Effector memory CD8-positive, alpha-beta T cell (primary cell): Measurements from ENCODE around the gene GRK4.
A peak's percentile ranks its signal among the peaks of the same experiment; 100 is the strongest.
"Not testable (repeated sequence)": the region's sequence is repeated elsewhere in the genome, so short reads cannot be mapped to it uniquely, and the experiment has no call there.

Experiments
- ATAC-seq: fragments of 150-1000 bp; cut with Tn5 transposase; replicated peaks from 2 replicates; pipeline ENCODE4 v1.10.0; 2021; ENCODE audit warnings: mild to moderate bottlenecking, moderate library complexity
- DNase-seq, 3 experiments: peaks; one replicate each; pipeline ENCODE4 v3.0.0; 2021
- H3K27ac Mint-ChIP-seq, 2 donors: one replicate each; pipeline ENCODE4 v1.8.0; 2022; ENCODE audit warnings: mild to moderate bottlenecking in 2 of 2, mixed read lengths in 2 of 2, moderate library complexity in 2 of 2
- H3K27me3 Mint-ChIP-seq, 2 donors: one replicate each; pipeline ENCODE4 v1.8.0; 2022; ENCODE audit warnings: mixed read lengths in 2 of 2
- H3K36me3 Mint-ChIP-seq: one replicate; pipeline ENCODE4 v1.8.0; 2022; ENCODE audit warnings: mild to moderate bottlenecking, moderate library complexity, mixed read lengths; ENCODE audit not compliant: insufficient read depth
- H3K4me1 Mint-ChIP-seq, 2 donors: one replicate each; pipeline ENCODE4 v1.8.0; 2022; ENCODE audit warnings: low read depth in 2 of 2, mixed read lengths in 2 of 2
- H3K4me3 Mint-ChIP-seq, 2 donors: one replicate each; pipeline ENCODE4 v1.8.0; 2022; ENCODE audit warnings: mild to moderate bottlenecking in 2 of 2, mixed read lengths in 2 of 2, moderate library complexity in 2 of 2
- H3K9me3 Mint-ChIP-seq, 2 donors: one replicate each; pipeline ENCODE4 v1.8.0; 2022; ENCODE audit warnings: mixed read lengths in 2 of 2

Gene GRK4

GRCh38 chr4:2934077-2934812 lies 29.1 kb upstream of the GRK4 start:
- peaks cover 77% of the 10 kb centered on the region for H3K36me3 Mint-ChIP-seq
- DNase-seq (peak; percentile 33 to 43 (median 41)), ATAC-seq (peak; percentile 14)
- H3K27ac Mint-ChIP-seq: peak overlapping the region; percentile 95 to 96
- no peaks in the 10 kb centered on the region for H3K27me3 Mint-ChIP-seq
- no peaks in the 10 kb centered on the region for H3K9me3 Mint-ChIP-seq
- H3K4me3 Mint-ChIP-seq: peak overlapping the region; percentile 85 to 92
- H3K4me1 Mint-ChIP-seq: peaks cover 43 to 45% of the 10 kb centered on the region in 2 donors

GRCh38 chr4:2934813-2935761 lies 28.3 kb upstream of the GRK4 start:
- H3K4me1 Mint-ChIP-seq: peaks cover 43 to 48% of the 10 kb centered on the region in 2 donors
- ATAC-seq: peak; percentile 64
- peaks cover 79% of the 10 kb centered on the region for H3K36me3 Mint-ChIP-seq
- peak; percentile 96 to 97 (median 97) for DNase-seq
- H3K27me3 Mint-ChIP-seq: no peaks in the 10 kb centered on the region
- H3K4me3 Mint-ChIP-seq: peak overlapping the region; percentile 83 to 85
- H3K27ac Mint-ChIP-seq: peak overlapping the region; percentile 92 to 96
- no peaks in the 10 kb centered on the region for H3K9me3 Mint-ChIP-seq

GRCh38 chr4:2935762-2936743 lies 27.3 kb upstream of the GRK4 start:
- DNase-seq (peak; percentile 59 to 68 (median 65)), ATAC-seq (peak; percentile 57)
- H3K4me3 Mint-ChIP-seq: peak overlapping the region; percentile 83 to 85
- H3K27me3 Mint-ChIP-seq: no peaks in the 10 kb centered on the region
- H3K27ac Mint-ChIP-seq: peak overlapping the region; percentile 92 to 96
- peaks cover 80% of the 10 kb centered on the region for H3K36me3 Mint-ChIP-seq
- no peaks in the 10 kb centered on the region for H3K9me3 Mint-ChIP-seq
- peaks cover 47 to 49% of the 10 kb centered on the region in 2 donors for H3K4me1 Mint-ChIP-seq

- H3K4me1 Mint-ChIP-seq: peaks cover 46 to 48% of the 10 kb centered on the region in 2 donors
- peak overlapping the region; percentile 92 to 96 for H3K27ac Mint-ChIP-seq
- H3K4me3 Mint-ChIP-seq: peak overlapping the region; percentile 83 to 85
- DNase-seq (peak in 2 of 3 experiments; percentile 38 to 43), ATAC-seq (peak; percentile 7)
- no peaks in the 10 kb centered on the region for H3K9me3 Mint-ChIP-seq
- no peaks in the 10 kb centered on the region for H3K27me3 Mint-ChIP-seq
- H3K36me3 Mint-ChIP-seq: peaks cover 83% of the 10 kb centered on the region
These were observed 26.6 kb upstream of the GRK4 start for GRCh38 chr4:2936773-2937145.

GRCh38 chr4:2937146-2937857 lies 26.1 kb upstream of the GRK4 start:
- no peak for DNase-seq
- Mint-ChIP-seq H3K4me1 (peaks cover 45 to 47% of the 10 kb centered on the region in 2 donors), H3K9me3 (no peaks in the 10 kb centered on the region), H3K36me3 (peaks cover 83% of the 10 kb centered on the region), H3K27me3 (no peaks in the 10 kb centered on the region), H3K4me3 (peak overlapping the region; percentile 83 to 85), H3K27ac (peak overlapping the region; percentile 92 to 96)
- no peak for ATAC-seq

GRCh38 chr4:2937986-2938385 lies 25.4 kb upstream of the GRK4 start:
- peaks cover 83% of the 10 kb centered on the region for H3K36me3 Mint-ChIP-seq
- peaks cover 45 to 47% of the 10 kb centered on the region in 2 donors for H3K4me1 Mint-ChIP-seq
- no peak for DNase-seq
- H3K27me3 Mint-ChIP-seq: no peaks in the 10 kb centered on the region
- no peak for ATAC-seq
- H3K4me3 Mint-ChIP-seq: no peak overlapping the region
- no peaks in the 10 kb centered on the region for H3K9me3 Mint-ChIP-seq
- peak overlapping the region in 1 of 2 donors; percentile 96 for H3K27ac Mint-ChIP-seq

GRCh38 chr4:2938411-2938810 lies 25.0 kb upstream of the GRK4 start:
- peaks cover 81% of the 10 kb centered on the region for H3K36me3 Mint-ChIP-seq
- not testable (repeated sequence) for H3K9me3 Mint-ChIP-seq, DNase-seq, H3K27me3 Mint-ChIP-seq, ATAC-seq
- peaks cover 41 to 46% of the 10 kb centered on the region in 2 donors for H3K4me1 Mint-ChIP-seq
- H3K4me3 Mint-ChIP-seq: peak overlapping the region in 1 of 2 donors; percentile 25
- H3K27ac Mint-ChIP-seq: peak overlapping the region; percentile 69 to 85

- Mint-ChIP-seq H3K4me3 (peak overlapping the region in 1 of 2 donors; percentile 25), H3K9me3 (no peaks in the 10 kb centered on the region), H3K27me3 (no peaks in the 10 kb centered on the region), H3K4me1 (peaks cover 40 to 45% of the 10 kb centered on the region in 2 donors), H3K27ac (peak overlapping the region; percentile 69 to 85), H3K36me3 (peaks cover 84% of the 10 kb centered on the region)
- no peak for ATAC-seq
- no peak for DNase-seq
These were observed 24.5 kb upstream of the GRK4 start for GRCh38 chr4:2938906-2939305.

GRCh38 chr4:2939383-2940243 lies 23.8 kb upstream of the GRK4 start:
- Mint-ChIP-seq H3K4me1 (peaks cover 44 to 48% of the 10 kb centered on the region in 2 donors), H3K9me3 (no peaks in the 10 kb centered on the region), H3K4me3 (peak overlapping the region in 1 of 2 donors; percentile 25), H3K27me3 (no peaks in the 10 kb centered on the region), H3K27ac (peak overlapping the region; percentile 69 to 85), H3K36me3 (peaks cover 91% of the 10 kb centered on the region)
- ATAC-seq (no peak), DNase-seq (no peak)

- ATAC-seq (no peak), DNase-seq (no peak)
- Mint-ChIP-seq H3K27ac (no peak overlapping the region), H3K9me3 (no peaks in the 10 kb centered on the region), H3K4me1 (peaks cover 42 to 46% of the 10 kb centered on the region in 2 donors), H3K36me3 (peaks cover 91% of the 10 kb centered on the region), H3K4me3 (no peak overlapping the region), H3K27me3 (no peaks in the 10 kb centered on the region)
These were observed 22.9 kb upstream of the GRK4 start for GRCh38 chr4:2940267-2941137.
